HEK293 (cell line): Measurements from ENCODE around the gene DDO.

Source experiments
- CTCF ChIA-PET: fragments of 350-600 bp; formaldehyde crosslinking; extraction: SDS; loops from one replicate; lab custom pipeline; 2021; ENCODE audit warnings: antibody characterized with exemption; lab: Yijun Ruan, JAX
- POLR2A ChIA-PET: fragments of 300-600 bp; formaldehyde crosslinking; extraction: SDS; loops from one replicate; lab custom pipeline; 2020; ENCODE audit warnings: antibody characterized with exemption, inconsistent platforms; lab: Yijun Ruan, JAX
- H3K27ac ChIP-seq: fragments of 200-500 bp; sonication (Bioruptor generic); 2 replicates; pipeline ENCODE4 v1.5.1; 2014; ENCODE audit warnings: low read depth, low read length, control low read depth, inconsistent platforms; ENCODE audit errors: extremely low read depth
- H3K36me3 ChIP-seq, 2 experiments: fragments of 200-500 bp in 1 of 2; sonication (Bioruptor generic) in 1 of 2; 1 replicate in 1 of 2; 2 replicates in 1 of 2; pipeline ENCODE4 v1.5.1; 2014 to 2017; ENCODE audit warnings: inconsistent platforms in 2 of 2, low read length in 2 of 2; ENCODE audit not compliant: control insufficient read depth in 2 of 2, insufficient read depth in 1 of 2
- H3K4me1 ChIP-seq: fragments of 200-500 bp; sonication (Bioruptor generic); 2 replicates; pipeline ENCODE4 v1.5.1; 2014; ENCODE audit warnings: mild to moderate bottlenecking, low read length, inconsistent platforms; ENCODE audit not compliant: control insufficient read depth, insufficient read depth
- H3K4me3 ChIP-seq: 2 replicates; pipeline ENCODE4 v1.5.1; 2011; ENCODE audit warnings: low read depth, mild to moderate bottlenecking, control low read depth, low read length, moderate library complexity
- H3K9me3 ChIP-seq: fragments of 200-500 bp; sonication (Bioruptor generic); 2 replicates; pipeline ENCODE4 v1.5.1; 2014; ENCODE audit warnings: low read depth, low read length, inconsistent platforms; ENCODE audit not compliant: control insufficient read depth, insufficient read depth
- AEBP2 ChIP-seq: fragments of 450-650 bp; formaldehyde crosslinking; IDR thresholded peaks from 2 replicates; pipeline ENCODE4 v1.5.1; 2016; ENCODE audit warnings: missing biosample characterization, missing genetic modification characterization, borderline replicate concordance
- EGR2 ChIP-seq: fragments of 450-650 bp; formaldehyde crosslinking; IDR thresholded peaks from 2 replicates; pipeline ENCODE4 v1.5.1; 2016; ENCODE audit warnings: low read depth, missing biosample characterization, missing genetic modification characterization
- GLIS2 ChIP-seq: fragments of 450-650 bp; formaldehyde crosslinking; IDR thresholded peaks from 2 replicates; pipeline ENCODE4 v1.5.1; 2016; ENCODE audit warnings: missing biosample characterization, missing genetic modification characterization
- HOXC10 ChIP-seq: sonication (generic); formaldehyde crosslinking; IDR thresholded peaks from 2 replicates; pipeline ENCODE4 v1.8.1; 2023; ENCODE audit warnings: mild to moderate bottlenecking, missing genetic modification reagents
- OVOL3 ChIP-seq: fragments of 450-650 bp; formaldehyde crosslinking; IDR thresholded peaks from 2 replicates; pipeline ENCODE4 v1.5.1; 2016; ENCODE audit warnings: missing biosample characterization, missing genetic modification characterization
- SCRT1 ChIP-seq: fragments of 450-650 bp; formaldehyde crosslinking; IDR thresholded peaks from 2 replicates; pipeline ENCODE4 v1.5.1; 2016; ENCODE audit warnings: missing biosample characterization, missing genetic modification characterization, borderline replicate concordance
- SETDB1 ChIP-seq: IDR thresholded peaks from one replicate; pipeline ENCODE4 v1.6.1; 2017; ENCODE audit warnings: mild to moderate bottlenecking, low read length, moderate library complexity, mixed read lengths; ENCODE audit not compliant: insufficient read length
- SP7 ChIP-seq: fragments of 450-650 bp; formaldehyde crosslinking; IDR thresholded peaks from 2 replicates; pipeline ENCODE4 v1.5.1; 2016; ENCODE audit warnings: missing biosample characterization, missing genetic modification characterization
- TCF7L2 ChIP-seq: IDR thresholded peaks from 2 replicates; pipeline ENCODE4 v1.6.1; 2011; ENCODE audit warnings: low read depth, mild to moderate bottlenecking, inconsistent platforms, low read length, moderate library complexity, borderline replicate concordance
- ZBTB1 ChIP-seq: fragments of 450-650 bp; formaldehyde crosslinking; IDR thresholded peaks from 2 replicates; pipeline ENCODE4 v1.5.1; 2016; ENCODE audit warnings: missing biosample characterization, missing genetic modification characterization
- ZNF138 ChIP-seq: fragments of 450-650 bp; formaldehyde crosslinking; IDR thresholded peaks from 2 replicates; pipeline ENCODE4 v1.5.1; 2016; ENCODE audit warnings: missing biosample characterization, missing genetic modification characterization, borderline replicate concordance
- ZNF174 ChIP-seq: fragments of 450-650 bp; formaldehyde crosslinking; IDR thresholded peaks from 2 replicates; pipeline ENCODE4 v1.5.0; 2017; ENCODE audit warnings: missing biosample characterization, mild to moderate bottlenecking, missing genetic modification characterization
- ZNF510 ChIP-seq: fragments of 450-650 bp; formaldehyde crosslinking; IDR thresholded peaks from 2 replicates; pipeline ENCODE4 v1.5.1; 2018; ENCODE audit warnings: mild to moderate bottlenecking, missing genetic modification characterization, missing biosample characterization; ENCODE audit not compliant: insufficient replicate concordance
- ZNF529 ChIP-seq: fragments of 450-650 bp; formaldehyde crosslinking; IDR thresholded peaks from 2 replicates; pipeline ENCODE4 v1.5.1; 2017; ENCODE audit warnings: missing genetic modification characterization, missing biosample characterization; ENCODE audit not compliant: insufficient replicate concordance
- ZNF558 ChIP-seq: fragments of 450-650 bp; formaldehyde crosslinking; IDR thresholded peaks from 2 replicates; pipeline ENCODE4 v1.5.1; 2016; ENCODE audit warnings: missing biosample characterization, missing genetic modification characterization
- ZNF561 ChIP-seq: fragments of 450-650 bp; IDR thresholded peaks from 2 replicates; pipeline ENCODE4 v1.5.1; 2018; ENCODE audit warnings: missing biosample characterization, missing genetic modification characterization, borderline replicate concordance
- ZNF626 ChIP-seq: fragments of 450-650 bp; sonication (Bioruptor Pico); formaldehyde crosslinking; IDR thresholded peaks from 2 replicates; pipeline ENCODE4 v1.5.1; 2018; ENCODE audit warnings: missing biosample characterization, missing genetic modification characterization, inconsistent platforms
- ZNF639 ChIP-seq: fragments of 450-650 bp; formaldehyde crosslinking; IDR thresholded peaks from 2 replicates; pipeline ENCODE4 v1.5.1; 2016; ENCODE audit warnings: missing biosample characterization, missing genetic modification characterization
- ZNF658 ChIP-seq: fragments of 450-650 bp; formaldehyde crosslinking; IDR thresholded peaks from 2 replicates; pipeline ENCODE4; 2016; ENCODE audit warnings: missing biosample characterization, missing genetic modification characterization
- TF ChIP-seq, protein P1 (sequence below): fragments of 450-650 bp; formaldehyde crosslinking; IDR thresholded peaks from 2 replicates; pipeline ENCODE4 v1.5.1; 2016; ENCODE audit warnings: missing biosample characterization, missing genetic modification characterization
- TF ChIP-seq, protein P2 (sequence below): fragments of 450-650 bp; formaldehyde crosslinking; IDR thresholded peaks from 2 replicates; pipeline ENCODE4 v1.5.1; 2016; ENCODE audit warnings: missing biosample characterization, missing genetic modification characterization

Gene DDO

DNA sequence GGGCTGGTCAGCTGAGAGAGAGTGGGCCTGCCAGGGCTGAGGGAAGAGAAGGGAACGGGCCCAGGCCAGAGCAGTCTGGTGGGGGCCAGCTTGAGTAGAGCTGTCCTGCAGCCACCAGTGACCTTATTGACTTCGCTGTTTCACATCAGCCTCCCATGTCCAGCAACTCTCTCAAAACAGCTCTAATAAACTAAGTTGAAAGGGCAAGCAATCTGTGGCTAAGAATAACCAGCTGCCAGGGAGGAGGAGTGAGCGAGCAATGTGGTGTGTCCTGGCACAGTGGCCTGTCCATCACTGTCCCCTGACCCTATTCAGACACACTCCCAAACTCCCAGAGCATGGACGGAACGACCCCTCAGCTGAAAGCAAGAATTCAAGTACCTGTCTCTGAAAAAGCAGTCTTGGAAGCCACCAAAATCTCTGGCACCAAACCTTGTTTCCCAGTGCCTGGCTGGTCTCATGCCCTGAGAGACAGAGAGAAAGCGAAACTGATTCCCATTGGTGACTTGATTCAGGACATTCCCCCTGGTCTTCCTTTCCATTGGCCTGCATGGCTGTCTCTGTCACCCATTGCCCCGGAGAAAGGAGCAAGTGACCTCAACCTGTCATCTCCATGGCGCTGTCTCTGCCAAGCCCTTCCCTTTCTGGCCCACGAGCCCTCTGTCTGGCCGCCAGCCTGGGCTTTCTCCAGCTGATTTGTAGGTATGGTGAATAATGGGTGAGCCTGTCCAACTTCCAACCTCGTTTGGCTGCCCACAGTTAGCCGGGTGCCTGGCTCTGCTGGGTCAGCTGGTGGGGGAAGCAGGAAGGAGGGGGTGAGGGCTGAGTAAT, at the start of gene DDO:
DDO (minus strand) TSS at position 490 of the 831 bp plus-strand sequence. CDS start 2,113 bp downstream, outside the sequence.
- POLR2A ChIA-PET, result no interaction called here
- Histone ChIP-seq H3K27ac (no peak within 1 kb of the TSS), H3K4me3 (no peak within 1 kb of the TSS), H3K36me3 (no peaks in the 10 kb centered on the region), H3K4me1 (no peaks in the 10 kb centered on the region), H3K9me3 (no peaks in the 10 kb centered on the region)
- TF ChIP-seq AEBP2 (tag by site-specific recombination) (no peak), OVOL3 (tag by site-specific recombination) (no peak), ZNF174 (tag by site-specific recombination) (no peak)
- CTCF ChIA-PET, result interaction anchor here (0.8 kb wide), 1 partner anchor 12 kb away, joined by 4 read pairs; no protein-coding TSS in a partner anchor

DNA sequence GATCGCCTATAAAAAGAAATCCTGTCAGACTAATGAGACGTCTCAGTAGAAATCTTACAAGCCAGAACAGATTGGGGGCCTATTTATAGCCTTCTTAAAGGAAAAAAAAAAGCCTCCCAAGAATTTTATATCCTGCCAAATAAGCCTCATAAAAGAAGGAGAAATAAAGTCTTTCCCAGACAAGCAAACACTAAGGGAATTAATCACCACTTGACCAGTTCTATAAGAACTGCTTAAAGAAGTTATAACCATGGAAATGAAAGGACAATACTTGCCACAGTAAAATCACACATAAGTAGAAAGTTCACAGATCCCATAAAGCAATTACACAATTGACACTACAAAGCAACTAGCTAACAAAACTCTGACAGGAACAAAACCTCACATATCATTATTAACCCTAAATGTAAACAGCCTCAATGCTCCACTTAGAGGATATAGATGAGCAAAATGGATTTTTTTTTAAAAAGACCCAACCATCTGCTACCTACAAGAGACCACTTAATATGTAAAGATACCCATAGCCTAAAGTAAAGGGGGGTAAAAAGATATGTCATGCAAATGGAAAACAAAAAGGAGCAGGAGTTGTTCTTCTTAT, 47.6 kb upstream of the DDO start:
- CTCF ChIA-PET, result interaction anchor here (0.7 kb wide), 1 partner anchor 937 kb away, joined by 3 read pairs; no protein-coding TSS in a partner anchor
- no peak overlapping the region for H3K4me3 ChIP-seq
- TF ChIP-seq ZNF639 (tag by site-specific recombination) (no peak), SCRT1 (no peak), ZNF658 (no peak), GLIS2 (tag by site-specific recombination) (no peak), EGR2 (no peak), ZNF561 (no peak), ZNF138 (tag by site-specific recombination) (no peak), ZBTB1 (no peak), ZNF510 (tag by site-specific recombination) (no peak), SP7 (tag by site-specific recombination) (no peak), TCF7L2 (no peak), ZNF626 (tag by site-specific recombination) (peak; percentile 89), ZNF558 (tag by site-specific recombination) (0 out of 2 replicates have a peak, but pooled peaks have one; percentile 24), SETDB1 (peak; percentile 100), ZNF529 (tag by site-specific recombination) (peak; percentile 63), HOXC10 (no peak)
- TF ChIP-seq, protein P1, sequence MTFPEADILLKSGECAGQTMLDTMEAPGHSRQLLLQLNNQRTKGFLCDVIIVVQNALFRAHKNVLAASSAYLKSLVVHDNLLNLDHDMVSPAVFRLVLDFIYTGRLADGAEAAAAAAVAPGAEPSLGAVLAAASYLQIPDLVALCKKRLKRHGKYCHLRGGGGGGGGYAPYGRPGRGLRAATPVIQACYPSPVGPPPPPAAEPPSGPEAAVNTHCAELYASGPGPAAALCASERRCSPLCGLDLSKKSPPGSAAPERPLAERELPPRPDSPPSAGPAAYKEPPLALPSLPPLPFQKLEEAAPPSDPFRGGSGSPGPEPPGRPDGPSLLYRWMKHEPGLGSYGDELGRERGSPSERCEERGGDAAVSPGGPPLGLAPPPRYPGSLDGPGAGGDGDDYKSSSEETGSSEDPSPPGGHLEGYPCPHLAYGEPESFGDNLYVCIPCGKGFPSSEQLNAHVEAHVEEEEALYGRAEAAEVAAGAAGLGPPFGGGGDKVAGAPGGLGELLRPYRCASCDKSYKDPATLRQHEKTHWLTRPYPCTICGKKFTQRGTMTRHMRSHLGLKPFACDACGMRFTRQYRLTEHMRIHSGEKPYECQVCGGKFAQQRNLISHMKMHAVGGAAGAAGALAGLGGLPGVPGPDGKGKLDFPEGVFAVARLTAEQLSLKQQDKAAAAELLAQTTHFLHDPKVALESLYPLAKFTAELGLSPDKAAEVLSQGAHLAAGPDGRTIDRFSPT (tag by site-specific recombination), result no peak
- TF ChIP-seq, protein P2, sequence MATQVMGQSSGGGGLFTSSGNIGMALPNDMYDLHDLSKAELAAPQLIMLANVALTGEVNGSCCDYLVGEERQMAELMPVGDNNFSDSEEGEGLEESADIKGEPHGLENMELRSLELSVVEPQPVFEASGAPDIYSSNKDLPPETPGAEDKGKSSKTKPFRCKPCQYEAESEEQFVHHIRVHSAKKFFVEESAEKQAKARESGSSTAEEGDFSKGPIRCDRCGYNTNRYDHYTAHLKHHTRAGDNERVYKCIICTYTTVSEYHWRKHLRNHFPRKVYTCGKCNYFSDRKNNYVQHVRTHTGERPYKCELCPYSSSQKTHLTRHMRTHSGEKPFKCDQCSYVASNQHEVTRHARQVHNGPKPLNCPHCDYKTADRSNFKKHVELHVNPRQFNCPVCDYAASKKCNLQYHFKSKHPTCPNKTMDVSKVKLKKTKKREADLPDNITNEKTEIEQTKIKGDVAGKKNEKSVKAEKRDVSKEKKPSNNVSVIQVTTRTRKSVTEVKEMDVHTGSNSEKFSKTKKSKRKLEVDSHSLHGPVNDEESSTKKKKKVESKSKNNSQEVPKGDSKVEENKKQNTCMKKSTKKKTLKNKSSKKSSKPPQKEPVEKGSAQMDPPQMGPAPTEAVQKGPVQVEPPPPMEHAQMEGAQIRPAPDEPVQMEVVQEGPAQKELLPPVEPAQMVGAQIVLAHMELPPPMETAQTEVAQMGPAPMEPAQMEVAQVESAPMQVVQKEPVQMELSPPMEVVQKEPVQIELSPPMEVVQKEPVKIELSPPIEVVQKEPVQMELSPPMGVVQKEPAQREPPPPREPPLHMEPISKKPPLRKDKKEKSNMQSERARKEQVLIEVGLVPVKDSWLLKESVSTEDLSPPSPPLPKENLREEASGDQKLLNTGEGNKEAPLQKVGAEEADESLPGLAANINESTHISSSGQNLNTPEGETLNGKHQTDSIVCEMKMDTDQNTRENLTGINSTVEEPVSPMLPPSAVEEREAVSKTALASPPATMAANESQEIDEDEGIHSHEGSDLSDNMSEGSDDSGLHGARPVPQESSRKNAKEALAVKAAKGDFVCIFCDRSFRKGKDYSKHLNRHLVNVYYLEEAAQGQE, result no peak

More for the DNA sequence above, 47.6 kb upstream of the DDO start:
- H3K27ac ChIP-seq, result no peak overlapping the region
- H3K36me3 ChIP-seq, result no peaks in the 10 kb centered on the region
- no peaks in the 10 kb centered on the region for H3K4me1 ChIP-seq
- H3K9me3 ChIP-seq, result no peaks in the 10 kb centered on the region
- POLR2A ChIA-PET, result no interaction called here
